ENCODE measurements around the gene SETD4.

The SETD4 gene

GRCh38 chr21:36003776-36004175, 56.5 kb downstream of the SETD4 start:
- no peak for FAIRE-seq

- FAIRE-seq: no peak
Measured at GRCh38 chr21:35996217-35996616, 64.1 kb downstream of the SETD4 start.

- FAIRE-seq: no peak
Measured at GRCh38 chr21:35995522-35996088, 64.7 kb downstream of the SETD4 start.

GRCh38 chr21:35994613-35995012, 65.7 kb downstream of the SETD4 start:
- FAIRE-seq: no peak

GRCh38 chr21:35993875-35994490, 66.3 kb downstream of the SETD4 start:
- no peak for FAIRE-seq

- FAIRE-seq: no peak
Measured at GRCh38 chr21:35991131-35991530, 69.2 kb downstream of the SETD4 start.

GRCh38 chr21:35990609-35991008, 69.7 kb downstream of the SETD4 start:
- FAIRE-seq: no peak

- FAIRE-seq: no peak
Measured at GRCh38 chr21:35989138-35989735, 71.1 kb downstream of the SETD4 start.

GRCh38 chr21:35988416-35989137, 71.7 kb downstream of the SETD4 start:
- no peak for FAIRE-seq

- FAIRE-seq: no peak
Measured at GRCh38 chr21:35987475-35987874, 72.9 kb downstream of the SETD4 start.

- no peak for FAIRE-seq
Measured at GRCh38 chr21:35984654-35985361, 75.5 kb downstream of the SETD4 start.
